IMR-90 (cell line): ENCODE data around the gene PRELID3B. TPM values are rescaled to one million over a fixed set of nuclear protein-coding genes. Genes with fewer than 3 reads are reported as not detected.

Source experiments
- ATAC-seq: fragments of 200-7000 bp; cut with Tn5 transposase; 2 replicates; pipeline ENCODE4 v1.9.1; 2020; ENCODE audit warnings: low read depth, mild to moderate bottlenecking, moderate library complexity
- BruUV-seq: library from RNA; stranded (reverse); fragments of 400-500 nt; replicated peaks from 2 replicates; lab custom pipeline; 2021; lab: Mats Ljungman, UMichigan
- CTCF ChIA-PET: fragments of 300-600 bp; formaldehyde crosslinking; extraction: SDS; loops from one replicate; lab custom pipeline; 2021; ENCODE audit warnings: antibody characterized with exemption; lab: Yijun Ruan, JAX
- POLR2A ChIA-PET: fragments of 300-600 bp; sonication (Branson Sonifier 250); formaldehyde crosslinking; loops from one replicate; lab custom pipeline; 2022; ENCODE audit warnings: antibody characterized with exemption; ENCODE audit not compliant: unreplicated experiment; lab: Charles Lee
- DNase-seq: peaks from one replicate; pipeline ENCODE4 v3.0.0; 2013
- H2AFZ ChIP-seq: replicated peaks from 2 replicates; pipeline ENCODE3; 2013; ENCODE audit warnings: low read length, mild to moderate bottlenecking; ENCODE audit not compliant: poor library complexity
- H2AK5ac ChIP-seq: 2 replicates; pipeline ENCODE4 v1.6.1; 2013; ENCODE audit warnings: low read depth, low read length, inconsistent platforms
- H2AK9ac ChIP-seq: replicated peaks from 2 replicates; pipeline ENCODE3; 2013; ENCODE audit warnings: mild to moderate bottlenecking, low read depth, low read length, moderate library complexity; ENCODE audit not compliant: poor library complexity
- H2BK120ac ChIP-seq: 2 replicates; pipeline ENCODE4 v1.6.1; 2013; ENCODE audit warnings: low read depth, low read length, inconsistent platforms
- H2BK15ac ChIP-seq: 3 replicates; pipeline ENCODE4 v1.6.1; 2013; ENCODE audit warnings: low read depth, low read length, inconsistent platforms
- H2BK20ac ChIP-seq: 2 replicates; pipeline ENCODE4 v1.6.1; 2013; ENCODE audit warnings: low read depth, mild to moderate bottlenecking, inconsistent platforms, low read length, moderate library complexity
- H2BK5ac ChIP-seq: 2 replicates; pipeline ENCODE4 v1.6.1; 2013; ENCODE audit warnings: mild to moderate bottlenecking, low read depth, low read length, inconsistent platforms; ENCODE audit not compliant: poor library complexity, severe bottlenecking
- H3K14ac ChIP-seq: replicated peaks from 2 replicates; pipeline ENCODE4 v1.6.1; 2013; ENCODE audit warnings: low read depth, low read length, inconsistent platforms
- H3K18ac ChIP-seq: 2 replicates; pipeline ENCODE4 v1.6.1; 2013; ENCODE audit warnings: low read depth, low read length, control low read depth
- H3K23ac ChIP-seq: 2 replicates; pipeline ENCODE4 v1.6.1; 2013; ENCODE audit warnings: low read depth, low read length, inconsistent platforms
- H3K27ac ChIP-seq: 2 replicates; pipeline ENCODE4 v1.5.1; 2013; ENCODE audit warnings: mild to moderate bottlenecking, control low read depth, low read length; ENCODE audit not compliant: insufficient read depth
- H3K27me3 ChIP-seq: 2 replicates; pipeline ENCODE4 v1.6.1; 2013; ENCODE audit warnings: low read length; ENCODE audit not compliant: control insufficient read depth, insufficient read depth
- H3K36me3 ChIP-seq: 2 replicates; pipeline ENCODE4 v1.6.1; 2013; ENCODE audit warnings: low read length, mixed read lengths; ENCODE audit not compliant: control insufficient read depth, insufficient read depth
- H3K4ac ChIP-seq: 2 replicates; pipeline ENCODE4 v1.6.1; 2013; ENCODE audit warnings: low read depth, low read length, inconsistent platforms
- H3K4me1 ChIP-seq: 2 replicates; pipeline ENCODE4 v1.6.1; 2013; ENCODE audit warnings: low read length, mixed read lengths; ENCODE audit not compliant: control insufficient read depth, insufficient read depth
- H3K4me2 ChIP-seq: 2 replicates; pipeline ENCODE4 v1.6.1; 2013; ENCODE audit warnings: low read depth, mild to moderate bottlenecking, control low read depth, low read length, moderate library complexity
- H3K4me3 ChIP-seq: 2 replicates; pipeline ENCODE4 v1.5.1; 2013; ENCODE audit warnings: low read depth, mild to moderate bottlenecking, control low read depth, low read length, moderate library complexity; ENCODE audit not compliant: insufficient read depth
- H3K56ac ChIP-seq: 2 replicates; pipeline ENCODE4 v1.6.1; 2013; ENCODE audit warnings: low read length, inconsistent platforms; ENCODE audit not compliant: insufficient read depth; ENCODE audit errors: extremely low read depth
- H3K79me1 ChIP-seq, 2 experiments: 2 replicates each; pipeline ENCODE4 v1.6.1; 2013; ENCODE audit warnings: low read length in 2 of 2, inconsistent platforms in 1 of 2, low read depth in 1 of 2
- H3K9ac ChIP-seq: 2 replicates; pipeline ENCODE4 v1.6.1; 2013; ENCODE audit warnings: low read depth, low read length, control low read depth
- H3K9me1 ChIP-seq: 2 replicates; pipeline ENCODE4 v1.6.1; 2013; ENCODE audit warnings: low read length, inconsistent platforms; ENCODE audit not compliant: insufficient read depth
- H3K9me3 ChIP-seq: 2 replicates; pipeline ENCODE4 v1.6.1; 2013; ENCODE audit warnings: low read length; ENCODE audit not compliant: control insufficient read depth, insufficient read depth
- H4K20me1 ChIP-seq: 2 replicates; pipeline ENCODE4 v1.6.1; 2013; ENCODE audit warnings: low read length, inconsistent platforms; ENCODE audit not compliant: insufficient read depth
- H4K5ac ChIP-seq: 2 replicates; pipeline ENCODE4 v1.6.1; 2013; ENCODE audit warnings: mild to moderate bottlenecking, low read depth, low read length, control low read depth
- H4K8ac ChIP-seq, 2 experiments: 2 replicates each; pipeline ENCODE4 v1.6.1; 2013; ENCODE audit warnings: low read depth in 2 of 2, low read length in 2 of 2, control low read depth in 1 of 2, inconsistent platforms in 1 of 2
- H4K91ac ChIP-seq: 2 replicates; pipeline ENCODE4 v1.6.1; 2013; ENCODE audit warnings: low read depth, low read length, inconsistent platforms; ENCODE audit not compliant: insufficient read depth
- CHD1 ChIP-seq: IDR thresholded peaks from 2 replicates; pipeline ENCODE4 v1.6.1; 2012; ENCODE audit warnings: low read depth, low read length, improper control_type of control experiment
- FOS ChIP-seq: fragments of 150-350 bp; IDR thresholded peaks from 2 replicates; pipeline ENCODE4 v1.6.1; 2016; ENCODE audit warnings: low read depth, low read length
- MAFK ChIP-seq: IDR thresholded peaks from 2 replicates; pipeline ENCODE4 v1.6.1; 2012; ENCODE audit warnings: low read depth, low read length, improper control_type of control experiment
- MAZ ChIP-seq: IDR thresholded peaks from 2 replicates; pipeline ENCODE4 v1.6.1; 2012; ENCODE audit warnings: low read depth, mild to moderate bottlenecking, low read length, improper control_type of control experiment, moderate library complexity, borderline replicate concordance
- MXI1 ChIP-seq: IDR thresholded peaks from 2 replicates; pipeline ENCODE4 v1.6.1; 2012; ENCODE audit warnings: low read depth, mild to moderate bottlenecking, low read length, moderate library complexity, borderline replicate concordance
- NFE2L2 ChIP-seq: fragments of 150-350 bp; IDR thresholded peaks from 2 replicates; pipeline ENCODE4 v1.6.1; 2016; ENCODE audit warnings: low read depth, mild to moderate bottlenecking, low read length
- RAD21 ChIP-seq: IDR thresholded peaks from 2 replicates; pipeline ENCODE4 v1.6.1; 2012; ENCODE audit warnings: low read length, improper control_type of control experiment
- RCOR1 ChIP-seq: IDR thresholded peaks from 2 replicates; pipeline ENCODE4 v1.6.1; 2012; ENCODE audit warnings: mild to moderate bottlenecking, low read length, improper control_type of control experiment; ENCODE audit not compliant: insufficient replicate concordance
- SMC3 ChIP-seq: fragments of 150-350 bp; IDR thresholded peaks from 2 replicates; pipeline ENCODE4 v1.6.1; 2016; ENCODE audit warnings: low read depth, mild to moderate bottlenecking, antibody characterized with exemption, low read length, moderate library complexity
- USF2 ChIP-seq: fragments of 150-350 bp; IDR thresholded peaks from 2 replicates; pipeline ENCODE4 v1.6.1; 2017; ENCODE audit warnings: mild to moderate bottlenecking, antibody characterized with exemption, low read length, low read depth
- WGBS, 2 experiments: methylation state at CpG; one replicate each; pipeline versions ENCODE4 v1.1.5 to v1.1.7; 2013; ENCODE audit warnings: missing lambda C conversion rate in 2 of 2; ENCODE audit not compliant: insufficient read length in 1 of 2; ENCODE audit errors: extremely low coverage in 2 of 2; 5-methylcytosine and 5-hydroxymethylcytosine counted together
- dilution Hi-C: fragments of 300-500 bp; cut with HindIII; formaldehyde crosslinking; loops from one replicate; pipeline ENCODE4 v1.14.3; 2018; ENCODE audit warnings: low sequenced_read_pairs; ENCODE audit not compliant: unreplicated experiment
- in situ Hi-C: fragments of 300-500 bp; cut with MboI; formaldehyde crosslinking; loops from 3 replicates; pipeline ENCODE4 v1.14.3; 2019; ENCODE audit warnings: low sequenced_read_pairs, inconsistent platforms, mixed read lengths
- intact Hi-C: fragments of 100-400 bp; cut with micrococcal nuclease; formaldehyde crosslinking; loops from 2 replicates; pipeline ENCODE4 v1.10.0; 2022
- polyA plus RNA-seq, 3 experiments: library from polyadenylated mRNA; depleted of rRNA; stranded (reverse); fragments of >200 nt; gene quantifications; 2 replicates each; pipeline ENCODE4 v1.2.3, GENCODE V29; 2012; ENCODE audit warnings: low replicate concordance in 1 of 3
- total RNA-seq: library from RNA; depleted of rRNA; stranded (reverse); fragments of >200 nt; gene quantifications from 2 replicates; pipeline ENCODE4 v1.2.3, GENCODE V29; 2012

PRELID3B gene
- total and polyA plus RNA-seq, 2 of the 4 experiments (the other 2 are of a cell fraction) = 24.8 to 41.9 TPM

DNA sequence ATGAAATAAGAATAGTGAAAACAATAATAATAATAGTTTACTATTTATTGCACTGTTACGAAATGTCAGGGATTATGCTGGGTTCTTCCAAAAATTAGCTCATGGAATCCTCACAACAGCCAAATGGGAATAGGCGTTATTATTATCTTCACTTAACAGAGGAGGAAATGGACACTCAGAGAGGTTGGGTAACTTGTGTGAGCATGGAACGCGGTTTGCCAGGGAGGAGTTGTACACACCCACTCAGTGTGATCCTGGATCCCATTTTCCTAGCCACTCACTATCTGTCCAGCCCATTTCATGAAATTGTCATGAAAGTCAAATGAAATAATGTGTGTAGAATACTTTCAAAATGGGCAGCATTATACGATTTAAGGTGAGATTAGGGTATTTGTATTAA lies 56.9 kb downstream of the PRELID3B start:
- ChIA-PET POLR2A (no interaction called here), CTCF (no interaction called here)
- no peak overlapping the region for H3K14ac ChIP-seq
- in situ Hi-C loops = no loop called here
- no peak overlapping the region for H2AFZ ChIP-seq
- H2BK120ac ChIP-seq = no peak overlapping the region
- no peak overlapping the region for H4K91ac ChIP-seq
- H4K8ac ChIP-seq = no peak overlapping the region
- H3K27ac ChIP-seq = no peak overlapping the region
- no peak overlapping the region for H3K4me2 ChIP-seq
- no peak overlapping the region for H2BK5ac ChIP-seq
- no peak overlapping the region for H2AK9ac ChIP-seq
- no peak overlapping the region for H2BK15ac ChIP-seq
- no peak for ATAC-seq
- H4K5ac ChIP-seq = no peak overlapping the region
- H3K9me3 ChIP-seq = no peaks in the 10 kb centered on the region
- H3K9ac ChIP-seq = no peak overlapping the region
- H2BK20ac ChIP-seq = no peak overlapping the region
- H2AK5ac ChIP-seq = no peak overlapping the region
- no peak overlapping the region for H3K4ac ChIP-seq
- dilution Hi-C loops = no loop called here
- no peak overlapping the region for H3K23ac ChIP-seq
- peaks cover 19% of the 10 kb centered on the region for H4K20me1 ChIP-seq
- peaks cover 22% of the 10 kb centered on the region for H3K9me1 ChIP-seq
- no peak overlapping the region for H3K56ac ChIP-seq
- no CpG with 5 or more reads among the region's 5 CpGs for WGBS, 2 experiments
- no peak for TF ChIP-seq MAZ
- TF ChIP-seq RAD21 = no peak
- TF ChIP-seq USF2 = no peak
- no peak for TF ChIP-seq RCOR1
- TF ChIP-seq MAFK = no peak
- no peak for TF ChIP-seq CHD1
- no peak for TF ChIP-seq NFE2L2
- TF ChIP-seq SMC3 = no peak
- no peak for TF ChIP-seq FOS
- TF ChIP-seq MXI1 = no peak
- no peak overlapping the region for H3K18ac ChIP-seq
- H3K4me3 ChIP-seq = no peak overlapping the region
- DNase-seq = no peak
- intact Hi-C loops = loop anchor here (5.0 kb wide), 1 partner anchor 42 kb away; no protein-coding TSS in a partner anchor
- peaks cover 3% of the 10 kb centered on the region; the same call in 1 of the 2 replicates for H3K4me1 ChIP-seq
- H3K79me1 ChIP-seq = peaks cover 29 to 64% of the 10 kb centered on the region in 2 experiments
- H3K36me3 ChIP-seq = peaks cover 31% of the 10 kb centered on the region
- BruUV-seq = no TSS peak
- no peaks in the 10 kb centered on the region for H3K27me3 ChIP-seq
